Neural cell (in vitro differentiated cells): ENCODE results near the gene KIR3DL3.

ENCODE experiments used
- EP300 ChIP-seq: fragments of 450-650 bp; conservative IDR thresholded peaks from 2 replicates; pipeline ENCODE4 v1.6.1; 2014; ENCODE audit warnings: antibody characterized with exemption, mild to moderate bottlenecking, moderate library complexity; ENCODE audit not compliant: poor library complexity, severe bottlenecking
- EZH2 ChIP-seq: fragments of 200-600, 300-800 bp; shearing (Covaris generic), sonication (generic); IDR thresholded peaks from 2 replicates; pipeline ENCODE4 v1.6.1; 2014; ENCODE audit warnings: antibody characterized with exemption, low read length, borderline replicate concordance, mild to moderate bottlenecking; ENCODE audit not compliant: insufficient read depth, poor library complexity, severe bottlenecking
- MXI1 ChIP-seq: fragments of 450-650 bp; conservative IDR thresholded peaks from 2 replicates; pipeline ENCODE4 v1.6.1; 2014; ENCODE audit warnings: antibody characterized with exemption, mild to moderate bottlenecking; ENCODE audit not compliant: poor library complexity, severe bottlenecking
- POLR2AphosphoS5 ChIP-seq: IDR thresholded peaks from 2 replicates; pipeline ENCODE4 v1.6.1; 2012
- RAD21 ChIP-seq: fragments of 450-650 bp; conservative IDR thresholded peaks from 2 replicates; pipeline ENCODE4 v1.6.1; 2014; ENCODE audit warnings: antibody characterized with exemption, mild to moderate bottlenecking, moderate library complexity
- SMC3 ChIP-seq: fragments of 450-650 bp; conservative IDR thresholded peaks from 2 replicates; pipeline ENCODE4 v1.6.1; 2014; ENCODE audit warnings: antibody characterized with exemption, mild to moderate bottlenecking, moderate library complexity; ENCODE audit not compliant: poor library complexity
- TAF1 ChIP-seq: IDR thresholded peaks from 2 replicates; pipeline ENCODE4 v1.6.1; 2012; ENCODE audit warnings: low read depth
- TF ChIP-seq, protein P1 (sequence below): fragments of 450-650 bp; IDR thresholded peaks from 2 replicates; pipeline ENCODE4 v1.5.1; 2014; ENCODE audit warnings: antibody characterized with exemption, mild to moderate bottlenecking, moderate library complexity; ENCODE audit not compliant: poor library complexity, severe bottlenecking
- TF ChIP-seq, protein P2 (sequence below): IDR thresholded peaks from 2 replicates; pipeline ENCODE4 v1.6.1; 2012; ENCODE audit warnings: borderline replicate concordance

DNA sequence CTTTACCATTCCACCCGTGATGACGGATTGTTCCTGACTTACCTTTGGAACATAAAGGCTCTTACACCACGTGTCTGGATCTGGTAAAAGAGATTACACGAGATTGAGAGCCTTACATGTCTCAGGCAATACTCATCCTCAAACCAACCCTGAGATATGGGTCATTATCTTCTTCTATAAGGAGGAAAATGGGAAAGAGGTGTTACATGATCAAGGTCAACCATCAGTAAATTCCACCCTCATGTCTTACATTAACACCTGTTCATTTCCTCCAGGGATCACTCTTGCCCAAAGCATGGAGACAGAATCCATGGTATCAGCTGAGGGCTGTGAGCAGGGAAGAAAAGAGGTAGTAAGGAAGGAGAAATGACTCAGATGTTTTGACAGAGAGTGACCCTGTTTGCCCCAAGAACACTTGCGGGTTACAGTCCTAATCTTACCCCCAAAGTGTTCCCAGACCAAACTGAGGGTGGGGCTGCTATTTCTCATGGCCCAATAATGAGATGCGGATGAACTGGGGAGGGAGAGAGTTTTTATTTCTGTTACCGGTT is 41.9 kb upstream of the KIR3DL3 start:
- TF ChIP-seq EP300 (no peak), POLR2AphosphoS5 (no peak), EZH2 (no peak), RAD21 (no peak), TAF1 (no peak), SMC3 (no peak), MXI1 (no peak)
- TF ChIP-seq, protein P1, sequence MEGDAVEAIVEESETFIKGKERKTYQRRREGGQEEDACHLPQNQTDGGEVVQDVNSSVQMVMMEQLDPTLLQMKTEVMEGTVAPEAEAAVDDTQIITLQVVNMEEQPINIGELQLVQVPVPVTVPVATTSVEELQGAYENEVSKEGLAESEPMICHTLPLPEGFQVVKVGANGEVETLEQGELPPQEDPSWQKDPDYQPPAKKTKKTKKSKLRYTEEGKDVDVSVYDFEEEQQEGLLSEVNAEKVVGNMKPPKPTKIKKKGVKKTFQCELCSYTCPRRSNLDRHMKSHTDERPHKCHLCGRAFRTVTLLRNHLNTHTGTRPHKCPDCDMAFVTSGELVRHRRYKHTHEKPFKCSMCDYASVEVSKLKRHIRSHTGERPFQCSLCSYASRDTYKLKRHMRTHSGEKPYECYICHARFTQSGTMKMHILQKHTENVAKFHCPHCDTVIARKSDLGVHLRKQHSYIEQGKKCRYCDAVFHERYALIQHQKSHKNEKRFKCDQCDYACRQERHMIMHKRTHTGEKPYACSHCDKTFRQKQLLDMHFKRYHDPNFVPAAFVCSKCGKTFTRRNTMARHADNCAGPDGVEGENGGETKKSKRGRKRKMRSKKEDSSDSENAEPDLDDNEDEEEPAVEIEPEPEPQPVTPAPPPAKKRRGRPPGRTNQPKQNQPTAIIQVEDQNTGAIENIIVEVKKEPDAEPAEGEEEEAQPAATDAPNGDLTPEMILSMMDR = no peak
- TF ChIP-seq, protein P2, sequence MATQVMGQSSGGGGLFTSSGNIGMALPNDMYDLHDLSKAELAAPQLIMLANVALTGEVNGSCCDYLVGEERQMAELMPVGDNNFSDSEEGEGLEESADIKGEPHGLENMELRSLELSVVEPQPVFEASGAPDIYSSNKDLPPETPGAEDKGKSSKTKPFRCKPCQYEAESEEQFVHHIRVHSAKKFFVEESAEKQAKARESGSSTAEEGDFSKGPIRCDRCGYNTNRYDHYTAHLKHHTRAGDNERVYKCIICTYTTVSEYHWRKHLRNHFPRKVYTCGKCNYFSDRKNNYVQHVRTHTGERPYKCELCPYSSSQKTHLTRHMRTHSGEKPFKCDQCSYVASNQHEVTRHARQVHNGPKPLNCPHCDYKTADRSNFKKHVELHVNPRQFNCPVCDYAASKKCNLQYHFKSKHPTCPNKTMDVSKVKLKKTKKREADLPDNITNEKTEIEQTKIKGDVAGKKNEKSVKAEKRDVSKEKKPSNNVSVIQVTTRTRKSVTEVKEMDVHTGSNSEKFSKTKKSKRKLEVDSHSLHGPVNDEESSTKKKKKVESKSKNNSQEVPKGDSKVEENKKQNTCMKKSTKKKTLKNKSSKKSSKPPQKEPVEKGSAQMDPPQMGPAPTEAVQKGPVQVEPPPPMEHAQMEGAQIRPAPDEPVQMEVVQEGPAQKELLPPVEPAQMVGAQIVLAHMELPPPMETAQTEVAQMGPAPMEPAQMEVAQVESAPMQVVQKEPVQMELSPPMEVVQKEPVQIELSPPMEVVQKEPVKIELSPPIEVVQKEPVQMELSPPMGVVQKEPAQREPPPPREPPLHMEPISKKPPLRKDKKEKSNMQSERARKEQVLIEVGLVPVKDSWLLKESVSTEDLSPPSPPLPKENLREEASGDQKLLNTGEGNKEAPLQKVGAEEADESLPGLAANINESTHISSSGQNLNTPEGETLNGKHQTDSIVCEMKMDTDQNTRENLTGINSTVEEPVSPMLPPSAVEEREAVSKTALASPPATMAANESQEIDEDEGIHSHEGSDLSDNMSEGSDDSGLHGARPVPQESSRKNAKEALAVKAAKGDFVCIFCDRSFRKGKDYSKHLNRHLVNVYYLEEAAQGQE = no peak
